ENCODE data around the gene UGDH.

DNA sequence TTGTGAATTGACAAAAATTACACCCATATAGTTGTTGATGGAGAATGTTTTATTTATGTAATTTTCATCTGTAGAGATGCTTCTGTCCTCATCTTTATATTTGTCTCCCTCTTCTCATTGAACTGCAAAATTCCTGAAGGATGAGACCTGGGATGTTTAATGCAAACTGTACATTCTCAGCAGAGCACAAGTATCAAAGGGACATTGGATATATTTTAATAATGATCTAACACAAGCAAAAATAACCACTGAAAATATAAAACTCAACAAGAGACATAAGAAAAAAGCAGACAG lies 28.6 kb downstream of the UGDH start:
- TF ChIP-seq, protein P1, sequence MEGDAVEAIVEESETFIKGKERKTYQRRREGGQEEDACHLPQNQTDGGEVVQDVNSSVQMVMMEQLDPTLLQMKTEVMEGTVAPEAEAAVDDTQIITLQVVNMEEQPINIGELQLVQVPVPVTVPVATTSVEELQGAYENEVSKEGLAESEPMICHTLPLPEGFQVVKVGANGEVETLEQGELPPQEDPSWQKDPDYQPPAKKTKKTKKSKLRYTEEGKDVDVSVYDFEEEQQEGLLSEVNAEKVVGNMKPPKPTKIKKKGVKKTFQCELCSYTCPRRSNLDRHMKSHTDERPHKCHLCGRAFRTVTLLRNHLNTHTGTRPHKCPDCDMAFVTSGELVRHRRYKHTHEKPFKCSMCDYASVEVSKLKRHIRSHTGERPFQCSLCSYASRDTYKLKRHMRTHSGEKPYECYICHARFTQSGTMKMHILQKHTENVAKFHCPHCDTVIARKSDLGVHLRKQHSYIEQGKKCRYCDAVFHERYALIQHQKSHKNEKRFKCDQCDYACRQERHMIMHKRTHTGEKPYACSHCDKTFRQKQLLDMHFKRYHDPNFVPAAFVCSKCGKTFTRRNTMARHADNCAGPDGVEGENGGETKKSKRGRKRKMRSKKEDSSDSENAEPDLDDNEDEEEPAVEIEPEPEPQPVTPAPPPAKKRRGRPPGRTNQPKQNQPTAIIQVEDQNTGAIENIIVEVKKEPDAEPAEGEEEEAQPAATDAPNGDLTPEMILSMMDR (conservative IDR thresholded peaks at IDR 0.05; ENCODE audit: low read length), result no peak
- no peak for TF ChIP-seq EZH2phosphoT487 (IDR thresholded peaks at IDR 0.05; ENCODE audit: borderline replicate concordance)
